A549 treated with AZD9567 at 1 μM for 4 hours (cell line): ENCODE results near the gene AP3S2. TPM values are rescaled to one million over a fixed set of nuclear protein-coding genes. Genes with fewer than 3 reads are reported as not detected.

Experiments used
- total RNA-seq: library from RNA; stranded (reverse); fragments of 200-300 nt; extraction: Qiagen RNA extraction; gene quantifications from 5 replicates; pipeline ENCODE4 v1.2.3, GENCODE V29; 2022; ENCODE audit not compliant: insufficient read depth

Gene AP3S2
- total RNA-seq: 35.1 to 59.3 TPM (median 40.9 TPM) in 5 replicates

DNA sequence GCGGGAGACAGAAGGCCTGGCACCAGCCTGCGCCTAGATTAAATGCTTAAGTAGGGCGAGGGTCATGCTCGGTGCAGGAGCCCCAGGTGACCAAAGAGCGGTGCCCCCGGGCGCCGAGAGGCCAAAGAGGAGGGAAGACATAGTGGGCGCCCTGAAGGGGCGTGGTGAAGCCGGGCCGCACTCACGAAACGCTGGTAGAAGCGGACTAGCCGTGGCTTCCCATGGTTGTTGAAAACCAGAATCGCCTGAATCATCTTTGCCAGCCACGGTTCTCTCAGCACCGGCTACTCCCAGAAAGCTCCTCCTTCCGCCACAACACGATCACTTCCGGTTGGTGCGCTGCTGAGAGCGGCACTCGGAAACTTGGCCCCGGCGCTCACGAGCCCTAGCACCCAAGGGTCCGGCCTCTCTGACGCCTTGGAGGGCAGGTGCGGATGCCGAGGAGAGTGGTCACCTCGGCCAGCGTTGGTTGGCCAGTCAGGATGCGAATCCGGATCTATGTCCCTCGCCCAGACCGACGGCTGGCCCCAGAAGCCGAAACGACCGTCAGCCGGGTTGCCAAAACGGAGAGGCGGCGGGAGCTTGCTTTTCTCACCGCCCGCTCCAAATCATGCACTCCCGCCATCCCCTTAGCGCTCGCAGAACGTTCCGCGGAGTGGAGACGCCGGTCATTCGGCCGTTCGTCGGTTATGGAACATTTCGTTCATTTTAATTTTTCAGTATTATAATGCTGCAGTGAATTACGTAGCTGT, at the start of gene AP3S2:
Gene AP3S2, minus strand, starts transcription at position 299 of the 752 bp plus-strand sequence. Its CDS starts 45 bp downstream, at position 254.

DNA sequence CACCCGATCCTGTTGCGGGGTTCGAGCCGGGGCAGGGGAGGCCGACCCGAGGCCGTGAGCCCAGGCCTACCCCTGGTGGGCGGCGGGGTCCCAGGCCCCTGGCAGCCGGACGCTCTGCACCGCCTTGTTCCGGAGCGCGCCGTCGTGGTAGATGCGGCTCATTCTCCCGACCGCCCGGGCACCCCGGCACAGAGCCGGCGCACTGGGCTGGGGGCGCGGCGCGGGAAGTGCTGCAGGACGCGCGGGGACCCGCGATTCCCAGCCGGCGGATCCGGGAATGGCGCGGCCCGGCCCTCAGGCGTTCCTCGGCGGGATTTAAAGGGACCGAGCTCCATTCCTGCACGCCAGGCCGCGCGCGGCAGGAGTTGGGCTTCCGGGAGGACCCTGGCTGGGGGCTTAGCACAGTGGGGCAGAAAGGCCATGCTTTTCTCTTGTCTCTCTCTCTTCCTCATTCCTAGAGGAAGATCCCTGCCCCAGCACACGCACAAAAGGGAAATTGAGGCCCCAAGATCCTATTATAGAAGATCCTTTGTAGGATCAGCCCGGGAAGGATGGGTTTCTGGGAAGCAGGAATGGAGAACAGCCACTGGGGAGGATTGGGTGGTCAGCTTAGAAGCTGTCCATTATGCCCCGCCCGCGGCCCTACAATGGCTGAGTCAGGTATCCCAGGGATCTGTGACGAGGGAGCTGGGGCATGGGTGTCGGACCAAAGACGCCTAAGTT, 19.0 kb upstream of the AP3S2 start, which contains the start of gene ARPIN:
Gene ARPIN, minus strand, starts transcription at position 279 of the 723 bp plus-strand sequence. Its CDS starts 117 bp downstream, at position 162.

Other genes starting within 250 kb of the AP3S2 start
- gene KIF7, start 238.5 kb downstream of the AP3S2 start, total RNA-seq: 1.8 to 4.2 TPM (median 4.1 TPM) in 5 replicates
- 0.08 to 0.20 TPM (median 0.10 TPM) in 4 of 5 replicates, not detected in the other for gene PLIN1, start 214.6 kb downstream of the AP3S2 start, total RNA-seq
- 5.0 to 7.9 TPM (median 6.7 TPM) in 5 replicates for gene PEX11A, start 203.2 kb downstream of the AP3S2 start, total RNA-seq
- 0.09 to 0.22 TPM (median 0.13 TPM) in 4 of 5 replicates, not detected in the other for gene WDR93, start 203.2 kb downstream of the AP3S2 start, total RNA-seq
- 4.7 to 6.2 TPM (median 5.5 TPM) in 4 of 5 replicates, not detected in the other for gene MESP1, start 142.7 kb downstream of the AP3S2 start, total RNA-seq
- 0.28 to 0.50 TPM (median 0.38 TPM) in 4 of 5 replicates, not detected in the other for gene MESP2, start 117.7 kb downstream of the AP3S2 start, total RNA-seq
- 46.9 to 63.8 TPM (median 50.8 TPM) in 5 replicates for gene ANPEP, start 79.1 kb downstream of the AP3S2 start, total RNA-seq
- gene ARPIN, start 19.0 kb upstream of the AP3S2 start, total RNA-seq: 10.1 to 15.8 TPM (median 12.0 TPM) in 5 replicates
- 12.2 to 14.4 TPM (median 13.4 TPM) in 5 replicates for gene ZNF710, start 107.3 kb upstream of the AP3S2 start, total RNA-seq
- 41.0 to 48.4 TPM (median 47.3 TPM) in 5 replicates for gene IDH2, start 208.5 kb upstream of the AP3S2 start, total RNA-seq